HL-60 (cell line): ENCODE data around the gene LENEP.

Experiments
- DNase-seq, 2 experiments: peaks; one replicate each; pipeline ENCODE4 v3.0.0-alpha.2; 2010 to 2020; ENCODE audit warnings: low read depth in 1 of 2, low spot score in 1 of 2
- H3K27ac ChIP-seq: fragments of 250-450 bp; sonication (Bioruptor Pico); replicated peaks from 2 replicates; pipeline ENCODE4 v1.5.1; 2020; ENCODE audit warnings: mild to moderate bottlenecking, moderate library complexity
- H3K27me3 ChIP-seq: fragments of 250-450 bp; sonication (Bioruptor Pico); 2 replicates; pipeline ENCODE4 v1.5.1; 2021; ENCODE audit warnings: mild to moderate bottlenecking, moderate library complexity; ENCODE audit not compliant: insufficient read depth, poor library complexity, severe bottlenecking
- H3K4me3 ChIP-seq: replicated peaks from 2 replicates; pipeline ENCODE4 v1.5.1; 2011; ENCODE audit warnings: mild to moderate bottlenecking, control low read depth, low read length; ENCODE audit not compliant: insufficient read depth
- GABPA ChIP-seq: IDR thresholded peaks from 2 replicates; pipeline ENCODE4 v1.6.1; 2012; ENCODE audit warnings: low read depth
- POLR2AphosphoS5 ChIP-seq: IDR thresholded peaks from 2 replicates; pipeline ENCODE4 v1.6.1; 2012; ENCODE audit warnings: low read depth
- SPI1 ChIP-seq: IDR thresholded peaks from 2 replicates; pipeline ENCODE4 v1.6.1; 2012; ENCODE audit warnings: low read depth, mild to moderate bottlenecking, borderline replicate concordance
- TF ChIP-seq, protein P1 (sequence below): IDR thresholded peaks from 2 replicates; pipeline ENCODE4 v1.6.1; 2012; ENCODE audit warnings: low read depth; ENCODE audit not compliant: insufficient replicate concordance
- TF ChIP-seq, protein P2 (sequence below): IDR thresholded peaks from one replicate; pipeline ENCODE4 v1.5.1; 2011; ENCODE audit warnings: low read length, control low read depth, inconsistent platforms; ENCODE audit not compliant: insufficient read depth

Gene LENEP

DNA sequence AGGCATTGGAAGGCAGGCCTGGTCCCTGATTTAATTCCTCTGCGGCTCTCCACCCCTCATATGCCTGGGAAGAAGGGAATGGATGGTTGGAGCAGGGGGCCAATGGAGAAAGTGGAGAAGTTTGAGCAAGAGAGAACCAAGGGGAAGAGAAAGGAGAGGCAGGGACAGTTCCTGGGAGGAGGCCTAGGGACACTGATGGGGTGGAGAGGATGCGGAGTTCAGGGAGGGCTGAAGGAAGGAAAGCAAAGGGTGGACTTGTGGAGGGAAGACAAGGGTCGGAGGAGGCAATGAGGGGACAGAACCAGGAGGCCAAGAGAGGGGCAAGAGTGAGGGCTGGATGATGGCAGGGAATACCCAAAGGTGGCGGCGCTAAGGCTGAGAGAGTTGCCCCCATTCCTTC lies 16.4 kb downstream of the LENEP start:
- Histone ChIP-seq H3K27ac (peak overlapping the region; percentile 94), H3K4me3 (peak overlapping the region; percentile 76), H3K27me3 (no peaks in the 10 kb centered on the region)
- no peak for TF ChIP-seq GABPA
- TF ChIP-seq, protein P1, sequence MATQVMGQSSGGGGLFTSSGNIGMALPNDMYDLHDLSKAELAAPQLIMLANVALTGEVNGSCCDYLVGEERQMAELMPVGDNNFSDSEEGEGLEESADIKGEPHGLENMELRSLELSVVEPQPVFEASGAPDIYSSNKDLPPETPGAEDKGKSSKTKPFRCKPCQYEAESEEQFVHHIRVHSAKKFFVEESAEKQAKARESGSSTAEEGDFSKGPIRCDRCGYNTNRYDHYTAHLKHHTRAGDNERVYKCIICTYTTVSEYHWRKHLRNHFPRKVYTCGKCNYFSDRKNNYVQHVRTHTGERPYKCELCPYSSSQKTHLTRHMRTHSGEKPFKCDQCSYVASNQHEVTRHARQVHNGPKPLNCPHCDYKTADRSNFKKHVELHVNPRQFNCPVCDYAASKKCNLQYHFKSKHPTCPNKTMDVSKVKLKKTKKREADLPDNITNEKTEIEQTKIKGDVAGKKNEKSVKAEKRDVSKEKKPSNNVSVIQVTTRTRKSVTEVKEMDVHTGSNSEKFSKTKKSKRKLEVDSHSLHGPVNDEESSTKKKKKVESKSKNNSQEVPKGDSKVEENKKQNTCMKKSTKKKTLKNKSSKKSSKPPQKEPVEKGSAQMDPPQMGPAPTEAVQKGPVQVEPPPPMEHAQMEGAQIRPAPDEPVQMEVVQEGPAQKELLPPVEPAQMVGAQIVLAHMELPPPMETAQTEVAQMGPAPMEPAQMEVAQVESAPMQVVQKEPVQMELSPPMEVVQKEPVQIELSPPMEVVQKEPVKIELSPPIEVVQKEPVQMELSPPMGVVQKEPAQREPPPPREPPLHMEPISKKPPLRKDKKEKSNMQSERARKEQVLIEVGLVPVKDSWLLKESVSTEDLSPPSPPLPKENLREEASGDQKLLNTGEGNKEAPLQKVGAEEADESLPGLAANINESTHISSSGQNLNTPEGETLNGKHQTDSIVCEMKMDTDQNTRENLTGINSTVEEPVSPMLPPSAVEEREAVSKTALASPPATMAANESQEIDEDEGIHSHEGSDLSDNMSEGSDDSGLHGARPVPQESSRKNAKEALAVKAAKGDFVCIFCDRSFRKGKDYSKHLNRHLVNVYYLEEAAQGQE, result no peak
- TF ChIP-seq, protein P2, sequence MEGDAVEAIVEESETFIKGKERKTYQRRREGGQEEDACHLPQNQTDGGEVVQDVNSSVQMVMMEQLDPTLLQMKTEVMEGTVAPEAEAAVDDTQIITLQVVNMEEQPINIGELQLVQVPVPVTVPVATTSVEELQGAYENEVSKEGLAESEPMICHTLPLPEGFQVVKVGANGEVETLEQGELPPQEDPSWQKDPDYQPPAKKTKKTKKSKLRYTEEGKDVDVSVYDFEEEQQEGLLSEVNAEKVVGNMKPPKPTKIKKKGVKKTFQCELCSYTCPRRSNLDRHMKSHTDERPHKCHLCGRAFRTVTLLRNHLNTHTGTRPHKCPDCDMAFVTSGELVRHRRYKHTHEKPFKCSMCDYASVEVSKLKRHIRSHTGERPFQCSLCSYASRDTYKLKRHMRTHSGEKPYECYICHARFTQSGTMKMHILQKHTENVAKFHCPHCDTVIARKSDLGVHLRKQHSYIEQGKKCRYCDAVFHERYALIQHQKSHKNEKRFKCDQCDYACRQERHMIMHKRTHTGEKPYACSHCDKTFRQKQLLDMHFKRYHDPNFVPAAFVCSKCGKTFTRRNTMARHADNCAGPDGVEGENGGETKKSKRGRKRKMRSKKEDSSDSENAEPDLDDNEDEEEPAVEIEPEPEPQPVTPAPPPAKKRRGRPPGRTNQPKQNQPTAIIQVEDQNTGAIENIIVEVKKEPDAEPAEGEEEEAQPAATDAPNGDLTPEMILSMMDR, result no peak
- DNase-seq, result peak in 1 of 2 experiments; percentile 32

DNA sequence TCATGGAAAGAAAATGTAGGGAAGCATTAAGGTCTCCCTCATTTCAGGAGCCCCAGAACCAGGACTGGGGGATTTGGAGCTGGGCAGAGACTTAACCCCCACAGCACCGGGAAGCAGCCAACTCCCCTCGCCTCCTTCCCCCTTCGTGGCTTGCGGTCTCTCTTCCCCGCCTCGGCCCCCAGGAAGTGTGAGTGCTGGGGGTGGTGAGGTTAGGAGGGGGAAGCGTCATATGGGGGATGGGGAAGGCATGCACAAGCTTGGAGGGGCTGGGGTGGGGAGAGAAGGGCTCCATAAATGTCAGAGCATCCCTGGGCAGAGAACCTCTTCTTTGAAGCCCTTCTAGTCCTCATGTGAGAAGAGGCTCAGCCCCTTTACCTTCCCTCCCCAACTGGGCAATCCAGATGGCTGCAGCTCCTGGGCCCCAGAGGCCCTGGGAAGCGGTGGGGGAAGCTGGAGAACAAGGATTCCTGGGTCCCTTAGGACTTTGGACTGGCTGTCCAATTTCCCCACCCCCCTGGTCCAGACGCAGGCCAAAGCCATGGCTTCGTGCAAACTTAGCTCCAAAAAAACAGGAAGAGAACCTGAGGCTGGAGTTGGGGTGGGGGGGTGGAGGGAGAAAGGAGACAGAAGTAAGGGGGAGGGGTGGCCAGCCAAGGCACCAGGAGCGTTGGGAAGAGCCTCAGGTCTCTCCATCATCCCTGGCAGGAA lies 17.0 kb downstream of the LENEP start:
- Histone ChIP-seq H3K27ac (peak overlapping the region; percentile 94), H3K4me3 (peak overlapping the region; percentile 76), H3K27me3 (no peaks in the 10 kb centered on the region)
- DNase-seq, result peak; percentile 79 to 89
- TF ChIP-seq, protein P2, result no peak
- TF ChIP-seq POLR2AphosphoS5 (peak; percentile 78; the same call in 1 of the 2 replicates), SPI1 (peak; percentile 88)
- TF ChIP-seq, protein P1, result no peak

DNA sequence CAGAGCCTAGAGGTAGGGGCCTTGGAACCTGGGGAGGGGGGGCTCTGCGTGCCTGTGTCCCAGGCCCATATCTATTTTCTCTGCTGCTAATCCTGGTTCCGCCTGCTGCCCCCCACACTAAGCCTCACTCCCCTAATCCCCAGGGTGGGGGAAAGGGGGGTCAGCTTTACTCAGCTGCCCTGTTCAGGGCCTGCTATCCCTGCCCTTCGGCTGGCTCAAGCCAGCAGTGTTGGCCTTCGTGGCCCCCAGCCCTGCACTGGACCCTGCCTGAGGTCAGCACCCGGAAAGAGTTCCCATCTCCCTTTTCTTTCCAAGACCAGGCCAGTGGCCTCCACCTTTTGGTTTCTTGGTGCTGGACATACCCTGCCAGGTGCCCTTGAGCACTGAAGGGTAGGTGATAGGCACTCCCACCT lies 17.6 kb downstream of the LENEP start:
- no peak for DNase-seq

More for the DNA sequence above, 17.6 kb downstream of the LENEP start:
- Histone ChIP-seq H3K27me3 (no peaks in the 10 kb centered on the region), H3K4me3 (peak overlapping the region; percentile 76), H3K27ac (peak overlapping the region; percentile 94)
- TF ChIP-seq SPI1 (no peak), GABPA (no peak), POLR2AphosphoS5 (no peak)
- TF ChIP-seq, protein P1, result no peak
- TF ChIP-seq, protein P2, result no peak
